ENCODE data around the gene MYO3B. TPM values are rescaled to one million over a fixed set of nuclear protein-coding genes. Genes with fewer than 3 reads are reported as not detected.
"Not testable (repeated sequence)": the region's sequence is repeated elsewhere in the genome, so short reads cannot be mapped to it uniquely, and the experiment has no call there.

The MYO3B gene
- total and polyA plus RNA-seq, 11 donors: 0.09 to 0.19 (median 0.10) TPM; not detected in 8

DNA sequence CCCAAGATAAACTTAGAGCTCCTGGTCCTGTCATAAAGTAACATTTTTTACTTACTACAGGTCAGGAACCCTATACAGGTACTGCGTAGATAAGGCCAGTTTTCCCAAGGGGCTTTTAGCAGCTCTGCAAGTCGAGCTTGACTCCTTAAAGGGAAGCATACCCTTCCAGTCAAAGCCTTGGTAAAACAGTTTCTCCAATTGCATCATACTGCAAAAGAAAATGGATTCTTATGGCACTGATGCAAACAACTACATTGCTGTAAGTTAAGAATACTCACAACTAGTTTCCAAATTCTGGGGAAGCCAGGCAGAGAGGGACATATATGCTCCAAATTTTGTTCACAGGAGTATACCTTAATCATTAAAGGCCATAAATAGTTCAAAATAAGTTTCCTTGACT lies 31.0 kb downstream of the MYO3B start:
- Histone ChIP-seq H3K4me3 (no peak overlapping the region), H3K36me3 (no peaks in the 10 kb centered on the region), H3K4me1 (peaks cover 0 to 8% (median 0%) of the 10 kb centered on the region in 12 donors), H3K27me3 (no peaks in the 10 kb centered on the region), H3K9me3 (peaks cover 0 to 18% (median 0%) of the 10 kb centered on the region in 12 donors), H3K27ac (no peak overlapping the region)
- intact Hi-C loops (cut with DNase I): no loop called here
- ATAC-seq (no peak), DNase-seq (no peak)
- TF ChIP-seq, protein P1, sequence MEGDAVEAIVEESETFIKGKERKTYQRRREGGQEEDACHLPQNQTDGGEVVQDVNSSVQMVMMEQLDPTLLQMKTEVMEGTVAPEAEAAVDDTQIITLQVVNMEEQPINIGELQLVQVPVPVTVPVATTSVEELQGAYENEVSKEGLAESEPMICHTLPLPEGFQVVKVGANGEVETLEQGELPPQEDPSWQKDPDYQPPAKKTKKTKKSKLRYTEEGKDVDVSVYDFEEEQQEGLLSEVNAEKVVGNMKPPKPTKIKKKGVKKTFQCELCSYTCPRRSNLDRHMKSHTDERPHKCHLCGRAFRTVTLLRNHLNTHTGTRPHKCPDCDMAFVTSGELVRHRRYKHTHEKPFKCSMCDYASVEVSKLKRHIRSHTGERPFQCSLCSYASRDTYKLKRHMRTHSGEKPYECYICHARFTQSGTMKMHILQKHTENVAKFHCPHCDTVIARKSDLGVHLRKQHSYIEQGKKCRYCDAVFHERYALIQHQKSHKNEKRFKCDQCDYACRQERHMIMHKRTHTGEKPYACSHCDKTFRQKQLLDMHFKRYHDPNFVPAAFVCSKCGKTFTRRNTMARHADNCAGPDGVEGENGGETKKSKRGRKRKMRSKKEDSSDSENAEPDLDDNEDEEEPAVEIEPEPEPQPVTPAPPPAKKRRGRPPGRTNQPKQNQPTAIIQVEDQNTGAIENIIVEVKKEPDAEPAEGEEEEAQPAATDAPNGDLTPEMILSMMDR (IDR thresholded peaks at IDR 0.05): no peak
- TF ChIP-seq POLR2A (IDR thresholded peaks at IDR 0.05): no peak
- WGBS, 4 donors: 69 to 79% (median 71%) methylated on average over 2 of the region's 2 CpGs

DNA sequence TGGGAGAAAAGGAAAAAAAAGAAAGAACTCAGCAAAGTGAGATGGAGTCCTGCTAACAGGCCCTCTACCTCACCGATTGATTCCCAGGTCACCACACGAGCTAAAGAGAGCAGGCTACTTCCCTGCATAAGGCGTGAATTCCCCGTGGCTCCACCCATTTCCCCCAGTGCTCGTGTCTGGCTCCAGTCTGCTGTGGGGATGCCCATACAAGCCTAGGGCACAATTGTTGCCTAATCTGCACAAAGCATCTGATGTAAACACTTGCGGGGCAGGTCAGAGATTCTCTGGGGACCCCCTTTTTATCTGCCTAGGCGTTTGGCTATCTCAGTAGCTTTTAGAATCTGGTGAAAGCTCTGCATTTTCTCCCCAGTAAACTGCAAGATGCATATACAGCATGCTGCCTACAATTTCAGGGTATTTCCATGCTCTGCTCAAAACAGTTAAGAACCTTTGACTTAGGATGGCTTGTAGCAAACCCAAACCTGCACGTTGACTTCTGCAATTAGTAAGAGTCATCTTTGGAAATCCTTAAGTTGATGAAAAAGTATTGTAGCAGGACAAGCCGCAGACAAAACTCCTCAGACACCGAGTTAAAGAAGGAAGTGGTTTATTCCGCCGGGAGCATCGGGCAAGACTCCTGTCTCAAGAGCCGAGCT lies 34.8 kb downstream of the MYO3B start:
- intact Hi-C loops (cut with DNase I): no loop called here
- WGBS, 4 donors: 22 to 29% (median 26%) methylated on average over 14 of the region's 14 CpGs
- Histone ChIP-seq H3K36me3 (no peaks in the 10 kb centered on the region), H3K27ac (no peak overlapping the region), H3K4me1 (peaks cover 0 to 8% (median 0%) of the 10 kb centered on the region in 12 donors), H3K4me3 (peak overlapping the region in 1 of 12 donors; percentile 30), H3K9me3 (peaks cover 0 to 18% (median 0%) of the 10 kb centered on the region in 12 donors), H3K27me3 (no peaks in the 10 kb centered on the region)
- TF ChIP-seq, protein P1 (IDR thresholded peaks at IDR 0.05): no peak
- no peak for TF ChIP-seq POLR2A (IDR thresholded peaks at IDR 0.05)
- DNase-seq (no peak), ATAC-seq (peak in 1 of 4 donors; percentile 15)

DNA sequence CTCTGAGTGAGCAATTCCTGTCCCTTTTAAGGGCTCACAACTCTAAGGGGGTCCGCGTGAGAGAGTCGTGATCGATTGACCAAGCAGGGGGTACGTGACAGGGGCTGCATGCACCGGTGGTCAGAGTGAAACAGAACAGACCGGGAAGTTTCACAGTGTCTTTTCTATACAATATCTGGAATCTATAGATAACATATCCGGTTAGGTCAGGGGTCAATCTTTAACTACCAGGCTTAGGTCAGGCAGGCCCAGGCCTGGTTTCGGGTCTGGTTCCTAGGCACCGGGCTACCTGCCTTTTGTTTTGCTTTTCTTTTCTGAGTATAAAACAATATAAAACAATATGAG lies 35.3 kb downstream of the MYO3B start:
- H3K36me3 ChIP-seq; H3K27me3 ChIP-seq; H3K27ac ChIP-seq; DNase-seq; intact Hi-C loops (cut with DNase I); ATAC-seq; H3K4me1 ChIP-seq: not testable (repeated sequence)
- peaks cover 0 to 18% (median 0%) of the 10 kb centered on the region in 12 donors for H3K9me3 ChIP-seq
- H3K4me3 ChIP-seq: peak overlapping the region in 1 of 12 donors; percentile 30
- WGBS, 4 donors: 31 to 45% (median 36%) methylated on average over 10 of the region's 10 CpGs

DNA sequence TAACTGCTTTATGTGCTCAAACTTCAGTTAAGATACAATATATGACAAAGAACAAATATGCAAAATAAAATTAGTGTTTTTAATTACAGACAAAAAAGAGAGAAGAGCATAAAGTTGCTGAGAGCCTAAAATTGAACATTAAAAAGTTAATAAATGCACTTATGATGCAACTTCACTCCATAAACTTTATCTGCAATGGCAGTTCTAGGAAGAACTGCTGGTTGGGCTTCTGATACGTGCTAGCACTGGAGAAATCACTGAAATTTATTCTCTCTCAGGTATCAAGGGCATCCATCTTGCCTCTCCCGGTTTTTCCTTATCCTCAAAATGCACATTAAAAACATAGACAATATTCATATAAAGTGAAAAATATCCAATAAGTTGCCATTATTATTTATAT lies 35.7 kb downstream of the MYO3B start:
- H3K4me3 ChIP-seq: no peak overlapping the region
- H3K9me3 ChIP-seq: peaks cover 0 to 18% (median 0%) of the 10 kb centered on the region in 12 donors
- no peaks in the 10 kb centered on the region for H3K27me3 ChIP-seq
- H3K4me1 ChIP-seq: peaks cover 0 to 11% (median 0%) of the 10 kb centered on the region in 12 donors
- intact Hi-C loops (cut with DNase I): no loop called here
- ATAC-seq (no peak), DNase-seq (no peak)
- H3K36me3 ChIP-seq: no peaks in the 10 kb centered on the region
- no peak overlapping the region for H3K27ac ChIP-seq
- TF ChIP-seq, protein P1 (IDR thresholded peaks at IDR 0.05): no peak
- no peak for TF ChIP-seq POLR2A (IDR thresholded peaks at IDR 0.05)
- 52 to 66% (median 61%) methylated on average over 2 of the region's 2 CpGs for WGBS, 4 donors
